ENCODE results near the gene PTPRM. TPM values are rescaled to one million over a fixed set of nuclear protein-coding genes. Genes with fewer than 3 reads are reported as not detected.

The PTPRM gene
- total and polyA plus RNA-seq, 2 of the 8 experiments (the other 6 are each of a cell fraction or from before 2014, with no cell fraction given) = 4.1 to 7.0 TPM

DNA sequence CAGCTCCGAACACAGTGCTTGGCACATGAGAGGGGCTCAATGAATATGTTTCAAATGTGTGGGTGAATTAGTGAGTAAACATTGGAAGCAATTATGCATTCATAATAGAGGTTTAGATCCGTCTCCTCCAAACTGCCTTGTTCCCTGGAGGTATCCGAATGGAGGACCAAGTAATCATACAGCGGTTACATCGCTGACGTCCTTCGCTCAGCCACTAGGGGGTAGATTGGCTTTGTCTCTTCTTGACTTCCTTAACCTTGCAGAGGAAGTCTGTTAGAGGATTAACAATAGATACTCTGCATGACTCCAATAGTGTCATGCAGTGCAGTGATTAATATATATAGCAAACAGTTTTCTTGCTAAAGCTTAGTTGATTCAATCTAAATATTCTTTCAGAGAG, 517.0 kb downstream of the PTPRM start (continued):
- TF ChIP-seq, protein P1, sequence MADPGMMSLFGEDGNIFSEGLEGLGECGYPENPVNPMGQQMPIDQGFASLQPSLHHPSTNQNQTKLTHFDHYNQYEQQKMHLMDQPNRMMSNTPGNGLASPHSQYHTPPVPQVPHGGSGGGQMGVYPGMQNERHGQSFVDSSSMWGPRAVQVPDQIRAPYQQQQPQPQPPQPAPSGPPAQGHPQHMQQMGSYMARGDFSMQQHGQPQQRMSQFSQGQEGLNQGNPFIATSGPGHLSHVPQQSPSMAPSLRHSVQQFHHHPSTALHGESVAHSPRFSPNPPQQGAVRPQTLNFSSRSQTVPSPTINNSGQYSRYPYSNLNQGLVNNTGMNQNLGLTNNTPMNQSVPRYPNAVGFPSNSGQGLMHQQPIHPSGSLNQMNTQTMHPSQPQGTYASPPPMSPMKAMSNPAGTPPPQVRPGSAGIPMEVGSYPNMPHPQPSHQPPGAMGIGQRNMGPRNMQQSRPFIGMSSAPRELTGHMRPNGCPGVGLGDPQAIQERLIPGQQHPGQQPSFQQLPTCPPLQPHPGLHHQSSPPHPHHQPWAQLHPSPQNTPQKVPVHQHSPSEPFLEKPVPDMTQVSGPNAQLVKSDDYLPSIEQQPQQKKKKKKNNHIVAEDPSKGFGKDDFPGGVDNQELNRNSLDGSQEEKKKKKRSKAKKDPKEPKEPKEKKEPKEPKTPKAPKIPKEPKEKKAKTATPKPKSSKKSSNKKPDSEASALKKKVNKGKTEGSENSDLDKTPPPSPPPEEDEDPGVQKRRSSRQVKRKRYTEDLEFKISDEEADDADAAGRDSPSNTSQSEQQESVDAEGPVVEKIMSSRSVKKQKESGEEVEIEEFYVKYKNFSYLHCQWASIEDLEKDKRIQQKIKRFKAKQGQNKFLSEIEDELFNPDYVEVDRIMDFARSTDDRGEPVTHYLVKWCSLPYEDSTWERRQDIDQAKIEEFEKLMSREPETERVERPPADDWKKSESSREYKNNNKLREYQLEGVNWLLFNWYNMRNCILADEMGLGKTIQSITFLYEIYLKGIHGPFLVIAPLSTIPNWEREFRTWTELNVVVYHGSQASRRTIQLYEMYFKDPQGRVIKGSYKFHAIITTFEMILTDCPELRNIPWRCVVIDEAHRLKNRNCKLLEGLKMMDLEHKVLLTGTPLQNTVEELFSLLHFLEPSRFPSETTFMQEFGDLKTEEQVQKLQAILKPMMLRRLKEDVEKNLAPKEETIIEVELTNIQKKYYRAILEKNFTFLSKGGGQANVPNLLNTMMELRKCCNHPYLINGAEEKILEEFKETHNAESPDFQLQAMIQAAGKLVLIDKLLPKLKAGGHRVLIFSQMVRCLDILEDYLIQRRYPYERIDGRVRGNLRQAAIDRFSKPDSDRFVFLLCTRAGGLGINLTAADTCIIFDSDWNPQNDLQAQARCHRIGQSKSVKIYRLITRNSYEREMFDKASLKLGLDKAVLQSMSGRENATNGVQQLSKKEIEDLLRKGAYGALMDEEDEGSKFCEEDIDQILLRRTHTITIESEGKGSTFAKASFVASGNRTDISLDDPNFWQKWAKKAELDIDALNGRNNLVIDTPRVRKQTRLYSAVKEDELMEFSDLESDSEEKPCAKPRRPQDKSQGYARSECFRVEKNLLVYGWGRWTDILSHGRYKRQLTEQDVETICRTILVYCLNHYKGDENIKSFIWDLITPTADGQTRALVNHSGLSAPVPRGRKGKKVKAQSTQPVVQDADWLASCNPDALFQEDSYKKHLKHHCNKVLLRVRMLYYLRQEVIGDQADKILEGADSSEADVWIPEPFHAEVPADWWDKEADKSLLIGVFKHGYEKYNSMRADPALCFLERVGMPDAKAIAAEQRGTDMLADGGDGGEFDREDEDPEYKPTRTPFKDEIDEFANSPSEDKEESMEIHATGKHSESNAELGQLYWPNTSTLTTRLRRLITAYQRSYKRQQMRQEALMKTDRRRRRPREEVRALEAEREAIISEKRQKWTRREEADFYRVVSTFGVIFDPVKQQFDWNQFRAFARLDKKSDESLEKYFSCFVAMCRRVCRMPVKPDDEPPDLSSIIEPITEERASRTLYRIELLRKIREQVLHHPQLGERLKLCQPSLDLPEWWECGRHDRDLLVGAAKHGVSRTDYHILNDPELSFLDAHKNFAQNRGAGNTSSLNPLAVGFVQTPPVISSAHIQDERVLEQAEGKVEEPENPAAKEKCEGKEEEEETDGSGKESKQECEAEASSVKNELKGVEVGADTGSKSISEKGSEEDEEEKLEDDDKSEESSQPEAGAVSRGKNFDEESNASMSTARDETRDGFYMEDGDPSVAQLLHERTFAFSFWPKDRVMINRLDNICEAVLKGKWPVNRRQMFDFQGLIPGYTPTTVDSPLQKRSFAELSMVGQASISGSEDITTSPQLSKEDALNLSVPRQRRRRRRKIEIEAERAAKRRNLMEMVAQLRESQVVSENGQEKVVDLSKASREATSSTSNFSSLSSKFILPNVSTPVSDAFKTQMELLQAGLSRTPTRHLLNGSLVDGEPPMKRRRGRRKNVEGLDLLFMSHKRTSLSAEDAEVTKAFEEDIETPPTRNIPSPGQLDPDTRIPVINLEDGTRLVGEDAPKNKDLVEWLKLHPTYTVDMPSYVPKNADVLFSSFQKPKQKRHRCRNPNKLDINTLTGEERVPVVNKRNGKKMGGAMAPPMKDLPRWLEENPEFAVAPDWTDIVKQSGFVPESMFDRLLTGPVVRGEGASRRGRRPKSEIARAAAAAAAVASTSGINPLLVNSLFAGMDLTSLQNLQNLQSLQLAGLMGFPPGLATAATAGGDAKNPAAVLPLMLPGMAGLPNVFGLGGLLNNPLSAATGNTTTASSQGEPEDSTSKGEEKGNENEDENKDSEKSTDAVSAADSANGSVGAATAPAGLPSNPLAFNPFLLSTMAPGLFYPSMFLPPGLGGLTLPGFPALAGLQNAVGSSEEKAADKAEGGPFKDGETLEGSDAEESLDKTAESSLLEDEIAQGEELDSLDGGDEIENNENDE (IDR thresholded peaks at IDR 0.05; ENCODE audit: insufficient replicate concordance, low read length) = peak; percentile 42
- TF ChIP-seq NANOG (IDR thresholded peaks at IDR 0.05; ENCODE audit: insufficient read depth, low read depth, low read length, poor library complexity, severe bottlenecking) = peak; percentile 96
- peak in 1 of 2 experiments; percentile 88; a peak in 1 of 3 replicates for TF ChIP-seq EP300 (IDR thresholded peaks at IDR 0.05; ENCODE audit: borderline replicate concordance in 1 of 2, low read depth in 2 of 2, low read length in 2 of 2)
- TF ChIP-seq KDM5A (IDR thresholded peaks at IDR 0.05; ENCODE audit: low read length) = no peak
- TF ChIP-seq, protein P2, sequence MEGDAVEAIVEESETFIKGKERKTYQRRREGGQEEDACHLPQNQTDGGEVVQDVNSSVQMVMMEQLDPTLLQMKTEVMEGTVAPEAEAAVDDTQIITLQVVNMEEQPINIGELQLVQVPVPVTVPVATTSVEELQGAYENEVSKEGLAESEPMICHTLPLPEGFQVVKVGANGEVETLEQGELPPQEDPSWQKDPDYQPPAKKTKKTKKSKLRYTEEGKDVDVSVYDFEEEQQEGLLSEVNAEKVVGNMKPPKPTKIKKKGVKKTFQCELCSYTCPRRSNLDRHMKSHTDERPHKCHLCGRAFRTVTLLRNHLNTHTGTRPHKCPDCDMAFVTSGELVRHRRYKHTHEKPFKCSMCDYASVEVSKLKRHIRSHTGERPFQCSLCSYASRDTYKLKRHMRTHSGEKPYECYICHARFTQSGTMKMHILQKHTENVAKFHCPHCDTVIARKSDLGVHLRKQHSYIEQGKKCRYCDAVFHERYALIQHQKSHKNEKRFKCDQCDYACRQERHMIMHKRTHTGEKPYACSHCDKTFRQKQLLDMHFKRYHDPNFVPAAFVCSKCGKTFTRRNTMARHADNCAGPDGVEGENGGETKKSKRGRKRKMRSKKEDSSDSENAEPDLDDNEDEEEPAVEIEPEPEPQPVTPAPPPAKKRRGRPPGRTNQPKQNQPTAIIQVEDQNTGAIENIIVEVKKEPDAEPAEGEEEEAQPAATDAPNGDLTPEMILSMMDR (IDR thresholded peaks at IDR 0.05; ENCODE audit: control extremely low read depth in 1 of 3, insufficient read depth in 1 of 3, low read depth in 1 of 3, low read length in 3 of 3) = peak; percentile 63 to 83 (median 66)
- peak; percentile 63 to 76 for TF ChIP-seq RAD21 (IDR thresholded peaks at IDR 0.05 in 1 of 2, conservative IDR thresholded peaks at IDR 0.05 in 1 of 2; ENCODE audit: low read depth in 2 of 2, low read length in 2 of 2)
- TF ChIP-seq CREB1 (IDR thresholded peaks at IDR 0.05) = peak; percentile 48
- TF ChIP-seq SIRT6 (IDR thresholded peaks at IDR 0.05; ENCODE audit: low read length) = no peak
